ENCODE measurements around the gene IWS1.
"Not testable (repeated sequence)": the region's sequence is repeated elsewhere in the genome, so short reads cannot be mapped to it uniquely, and the experiment has no call there.

The IWS1 gene

DNA sequence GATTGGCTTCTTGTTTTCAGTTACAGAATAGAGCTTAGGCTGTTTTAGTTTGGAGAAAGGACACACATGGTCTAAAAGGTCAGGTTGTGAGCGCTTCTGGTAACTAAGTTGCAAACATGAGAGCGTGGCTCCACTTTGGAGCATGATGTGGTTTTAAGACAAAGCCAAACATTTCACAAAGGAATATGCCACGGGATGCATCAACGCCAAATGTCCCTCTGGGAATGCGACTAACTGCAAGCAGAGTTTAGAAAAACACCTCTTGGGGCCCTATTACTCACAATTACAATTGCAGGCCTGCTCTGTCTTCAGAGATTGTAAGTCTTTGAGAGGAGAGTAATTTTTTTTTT is 34.6 kb upstream of the IWS1 start:
- no peak for DNase-seq (ENCODE audit: low read depth, low spot score)

- no peak for DNase-seq (ENCODE audit: low read depth, low spot score)
These were observed 34.1 kb upstream of the IWS1 start for GRCh38 chr2:127560201-127560930.

- no peak for DNase-seq (ENCODE audit: low read depth, low spot score)
These were observed 33.2 kb upstream of the IWS1 start for GRCh38 chr2:127559454-127559853.

DNA sequence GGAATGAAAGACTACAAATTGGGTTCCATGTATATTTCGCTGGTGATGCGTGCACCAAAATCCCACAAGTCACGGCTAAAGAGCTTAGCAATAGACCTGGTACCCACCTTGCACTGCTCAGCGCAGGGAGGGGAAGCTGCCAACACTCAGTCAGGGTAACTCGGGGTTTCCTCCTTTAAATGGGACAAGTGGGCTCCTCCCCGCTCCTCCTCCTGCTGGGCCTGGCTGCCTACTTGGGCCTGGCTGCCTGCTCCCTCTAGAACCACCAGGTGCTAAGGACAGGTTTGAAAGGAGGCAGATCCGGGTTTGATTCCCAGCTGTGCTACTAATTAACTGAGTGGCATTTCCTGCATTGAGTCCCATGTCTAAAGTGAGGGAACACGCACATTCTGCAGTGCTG is 32.6 kb upstream of the IWS1 start:
- no peak for DNase-seq (ENCODE audit: low read depth, low spot score)

GRCh38 chr2:127552846-127553245 is 26.6 kb upstream of the IWS1 start:
- no peak for DNase-seq (ENCODE audit: low read depth, low spot score)

- no peak for DNase-seq (ENCODE audit: low read depth, low spot score)
These were observed 26.0 kb upstream of the IWS1 start for GRCh38 chr2:127552336-127552735.

- no peak for DNase-seq (ENCODE audit: low read depth, low spot score)
These were observed 25.1 kb upstream of the IWS1 start for GRCh38 chr2:127551221-127551930.

DNA sequence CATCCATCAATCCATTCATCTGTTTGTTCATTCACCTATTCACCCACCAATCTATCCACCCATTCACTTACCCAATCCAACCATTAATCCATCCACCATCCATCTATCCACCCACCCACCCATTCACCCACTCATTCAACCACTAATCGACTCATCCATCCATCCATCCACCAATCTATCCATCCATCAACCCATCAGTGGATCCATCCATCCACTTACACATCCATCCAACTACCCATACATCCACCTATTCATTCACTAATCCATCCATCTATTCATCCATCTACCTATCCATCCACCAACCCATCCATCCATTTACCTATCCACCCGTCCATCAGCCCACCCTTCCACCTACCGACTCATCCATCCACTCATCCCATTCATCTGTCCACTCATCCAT is 20.5 kb upstream of the IWS1 start:
- DNase-seq (ENCODE audit: low read depth, low spot score), result no peak

DNA sequence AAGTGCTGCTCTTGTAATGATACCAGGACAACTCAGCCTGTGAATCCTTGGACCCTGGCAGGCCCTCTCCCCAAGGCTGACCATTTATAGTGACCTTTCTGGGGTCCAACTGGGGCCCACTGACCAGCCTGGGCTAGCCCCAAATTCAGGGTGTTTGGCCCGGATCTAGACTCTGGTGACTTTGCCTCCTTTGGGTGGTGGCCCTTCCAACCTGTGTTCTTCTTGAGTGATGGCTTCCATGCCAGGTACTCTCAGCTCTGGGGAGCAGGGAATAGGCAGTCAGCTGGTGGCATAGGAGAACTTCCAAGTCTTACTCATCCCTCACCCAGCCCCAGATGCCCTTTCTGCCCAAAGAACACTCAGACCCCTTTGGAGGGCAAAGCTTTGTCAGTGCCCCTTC is 19.5 kb upstream of the IWS1 start:
- no peak for DNase-seq (ENCODE audit: low read depth, low spot score)

DNA sequence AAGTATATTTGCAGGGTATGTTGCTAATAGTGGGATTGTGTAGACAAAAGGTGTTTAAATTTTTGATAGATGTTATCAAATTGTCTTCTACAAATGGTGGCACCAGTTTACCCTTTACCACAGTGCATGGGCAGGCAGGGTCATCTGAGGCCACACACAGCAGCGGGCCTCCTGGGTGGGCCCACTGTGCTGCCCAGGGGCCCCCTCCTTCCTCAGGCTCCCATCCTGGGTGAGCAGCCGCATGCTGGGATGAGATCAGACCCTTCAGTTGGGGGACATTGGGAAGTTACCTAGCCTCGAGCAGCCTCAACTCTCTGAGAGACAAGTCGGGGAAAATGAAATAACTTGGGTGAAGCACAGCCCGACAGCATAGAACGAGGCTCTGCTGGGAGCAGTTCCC is 18.9 kb upstream of the IWS1 start:
- DNase-seq (ENCODE audit: low read depth, low spot score), result no peak

GRCh38 chr2:127543013-127543501 is 16.8 kb upstream of the IWS1 start:
- DNase-seq (ENCODE audit: low read depth, low spot score), result not testable (repeated sequence)

DNA sequence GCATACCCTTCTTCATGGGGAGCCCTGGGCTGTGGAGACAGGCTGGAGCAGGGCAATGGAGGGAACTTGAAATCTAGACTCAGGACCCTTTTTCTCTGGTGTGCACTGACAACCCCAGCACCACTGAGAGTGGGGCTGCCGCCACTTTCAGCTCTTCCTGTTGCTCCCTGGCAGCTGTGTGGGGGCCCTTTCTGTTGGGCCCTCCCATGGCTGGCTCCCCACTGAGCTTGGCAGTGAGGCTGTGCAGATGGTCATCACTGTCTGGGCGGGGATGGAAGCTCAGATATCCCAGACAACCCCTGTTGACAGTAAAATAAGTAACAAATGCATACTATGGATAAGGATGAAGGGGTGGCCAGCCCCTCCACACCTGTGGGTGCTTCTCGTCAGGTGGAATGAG is 15.9 kb upstream of the IWS1 start:
- DNase-seq (ENCODE audit: low read depth, low spot score), result no peak

DNA sequence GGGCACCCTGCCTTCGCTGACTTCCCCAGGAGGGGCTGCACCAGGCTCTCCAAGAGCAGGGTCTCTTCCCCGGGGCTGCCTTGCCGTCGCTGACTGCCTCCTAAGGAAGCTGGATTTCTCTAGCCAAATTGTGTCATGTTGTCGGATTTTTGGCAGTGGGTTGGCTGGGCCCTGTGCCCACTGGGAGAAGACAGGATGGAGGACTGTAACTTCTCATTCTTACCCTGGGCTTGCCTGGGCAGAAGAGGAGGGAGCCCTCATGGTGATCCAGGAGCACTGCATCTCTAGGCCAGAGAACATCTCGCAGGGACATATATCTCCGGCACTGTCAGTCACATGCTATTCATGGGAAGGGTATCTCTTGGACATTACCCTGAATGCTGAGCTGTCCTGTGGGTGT is 15.5 kb upstream of the IWS1 start:
- DNase-seq (ENCODE audit: low read depth, low spot score), result no peak

GRCh38 chr2:127537644-127538043 is 11.4 kb upstream of the IWS1 start:
- DNase-seq (ENCODE audit: low read depth, low spot score), result no peak

DNA sequence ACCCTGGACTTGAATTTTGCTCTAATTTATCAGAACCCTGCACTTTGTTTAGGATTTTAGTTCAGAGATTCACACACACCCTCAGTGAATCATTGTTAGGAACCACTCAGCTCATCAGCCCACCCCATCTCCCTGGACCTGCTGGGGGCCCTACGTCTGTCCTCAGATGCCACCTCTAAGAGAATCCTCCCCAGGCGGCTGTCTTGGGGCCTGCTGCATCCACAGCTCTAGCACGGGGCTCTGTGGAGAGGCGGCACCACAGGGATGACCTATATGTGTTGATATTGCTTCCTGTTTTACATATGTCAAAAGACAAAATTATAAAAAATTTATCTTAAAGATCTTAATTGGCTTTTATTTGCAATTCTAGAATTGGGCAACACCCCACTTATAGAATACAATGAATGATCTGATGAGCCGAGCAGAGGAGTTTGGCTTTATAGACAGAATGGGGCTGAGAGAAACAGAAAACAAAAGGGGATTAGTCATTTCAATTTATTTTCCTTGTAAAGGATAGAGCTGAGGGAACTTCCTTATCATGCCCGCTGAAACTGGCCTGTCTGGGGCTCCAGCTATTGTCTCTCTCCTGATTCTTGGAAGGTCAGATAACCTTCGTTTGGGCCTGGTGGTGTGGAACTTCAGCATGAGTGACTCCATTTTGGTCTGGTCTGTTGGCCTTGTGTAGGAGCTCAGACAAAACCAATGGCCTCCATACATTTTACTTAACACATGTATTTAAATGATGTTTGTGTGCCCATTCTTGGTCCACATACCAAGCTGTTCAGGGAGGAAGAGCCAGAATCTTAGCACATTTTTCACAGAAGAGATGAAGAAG is 10.6 kb upstream of the IWS1 start:
- DNase-seq (ENCODE audit: low read depth, low spot score), result no peak

- no peak for DNase-seq (ENCODE audit: low read depth, low spot score)
These were observed 9.6 kb upstream of the IWS1 start for GRCh38 chr2:127535918-127536317.

- no peak for DNase-seq (ENCODE audit: low read depth, low spot score)
These were observed 9.2 kb upstream of the IWS1 start, which contains the start of gene MYO7B for GRCh38 chr2:127535422-127535901. Gene MYO7B, plus strand, starts transcription at chr2:127535683. Its CDS starts 24,040 bp downstream, at chr2:127559723.

GRCh38 chr2:127532296-127532695 is 6.0 kb upstream of the IWS1 start:
- no peak for DNase-seq (ENCODE audit: low read depth, low spot score)

DNA sequence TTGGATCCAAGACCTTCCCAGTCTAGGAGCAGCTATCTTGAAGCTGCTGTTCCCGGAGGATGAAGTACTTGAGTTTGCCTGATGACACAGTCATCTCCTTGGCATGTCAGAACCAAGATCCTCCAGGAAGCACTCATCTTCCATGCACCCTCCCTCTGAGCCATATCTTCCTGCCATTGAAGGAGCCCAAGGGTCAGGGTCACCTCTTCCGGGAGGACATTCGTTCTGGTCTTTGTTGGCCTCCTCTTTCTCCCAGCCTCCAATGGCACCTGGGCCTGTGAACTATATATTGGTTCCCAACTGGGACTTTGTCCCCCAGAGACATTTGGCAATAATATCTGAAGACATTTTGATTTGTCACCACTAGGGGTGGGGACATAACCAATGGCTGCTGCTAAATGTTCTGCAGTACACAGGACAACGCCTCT is 4.9 kb upstream of the IWS1 start:
- DNase-seq (ENCODE audit: low read depth, low spot score), result no peak

DNA sequence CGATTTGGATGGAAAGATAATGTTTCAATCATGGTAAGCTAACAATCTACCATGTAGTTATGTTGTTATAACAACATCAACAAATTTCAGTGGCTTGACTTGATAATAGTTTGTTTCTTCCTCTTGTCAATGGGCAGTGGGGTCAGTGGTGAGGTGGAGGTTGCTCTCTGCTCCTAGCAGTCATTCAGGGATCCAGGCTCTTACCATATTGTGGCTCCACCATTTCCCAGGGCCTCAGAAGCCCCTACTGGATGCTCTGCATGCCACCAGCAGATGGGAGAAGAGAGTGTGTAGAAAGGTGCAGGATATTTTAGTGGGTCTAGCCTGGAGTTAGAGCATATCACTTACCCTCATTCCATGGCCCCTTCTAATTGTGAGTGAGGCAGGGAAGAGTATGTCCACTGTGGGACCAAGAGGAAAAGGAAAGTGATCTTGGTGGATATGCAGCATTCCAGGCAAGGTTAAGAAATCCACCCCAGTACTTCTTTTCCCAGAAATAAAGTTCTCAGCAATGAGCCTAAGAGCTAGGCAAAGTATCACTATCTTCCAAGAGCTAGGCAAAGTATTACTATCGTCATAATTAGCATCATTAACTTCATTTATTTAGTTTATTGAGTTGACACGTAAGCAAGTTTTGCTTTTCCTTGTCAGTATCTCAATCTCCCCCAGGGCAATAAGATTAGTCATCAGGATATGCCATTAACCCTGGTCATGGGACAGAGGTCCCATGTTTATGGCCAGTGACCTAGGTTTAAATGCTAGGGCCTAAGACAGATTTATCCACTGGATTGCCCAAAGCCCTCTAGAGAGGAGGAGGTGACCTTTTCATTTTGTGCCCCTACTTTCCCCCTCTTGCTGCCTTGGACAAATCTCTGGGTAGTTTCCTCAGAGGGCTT is 4.2 kb upstream of the IWS1 start:
- no peak for DNase-seq (ENCODE audit: low read depth, low spot score)

DNA sequence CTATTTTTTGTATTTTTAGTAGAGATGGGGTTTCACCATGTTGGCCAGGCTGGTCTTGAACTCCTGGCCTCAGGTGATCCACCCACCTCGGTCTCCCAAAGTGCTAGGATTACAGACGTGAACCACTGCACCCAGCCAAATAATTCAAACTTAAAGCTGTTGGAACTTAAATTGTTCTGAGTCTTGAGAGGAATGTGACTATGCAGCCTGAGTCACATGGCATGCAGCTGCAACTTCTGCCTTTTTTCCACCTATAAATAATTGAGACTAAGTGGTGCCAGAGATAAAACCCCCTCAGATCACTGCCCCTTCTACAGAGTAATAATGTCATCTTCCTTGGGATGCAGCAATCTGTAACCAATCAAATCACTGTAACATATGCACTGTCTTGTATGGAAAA is 3.1 kb upstream of the IWS1 start:
- DNase-seq (ENCODE audit: low read depth, low spot score), result not testable (repeated sequence)

Measured in iPS DF 19.7 (cell line).